Endothelial cell of umbilical vein (primary cell): Measurements from ENCODE around the gene MAPK8IP2. TPM values are rescaled to one million over a fixed set of nuclear protein-coding genes. Genes with fewer than 3 reads are reported as not detected.

Experiments
- BruUV-seq: library from RNA; stranded (reverse); fragments of 400-500 nt; replicated peaks from 2 replicates; lab custom pipeline; 2021; lab: Mats Ljungman, UMichigan
- CTCF ChIA-PET: fragments of 300-600, 350-600 bp; sonication (Branson Sonifier 250); formaldehyde crosslinking; loops from one replicate; lab custom pipeline; 2021; ENCODE audit warnings: antibody characterized with exemption, inconsistent platforms; lab: Charles Lee
- POLR2A ChIA-PET: fragments of 300-600, 350-600 bp; sonication (Branson Sonifier 250); formaldehyde crosslinking; loops from one replicate; lab custom pipeline; 2021; ENCODE audit warnings: antibody characterized with exemption, inconsistent platforms; lab: Charles Lee
- DNase-seq: peaks from one replicate; pipeline ENCODE4 v3.0.0-alpha.2; 2011; ENCODE audit warnings: low read depth, low spot score
- FAIRE-seq: peaks from 2 replicates; lab custom pipeline; 2011; peaks lifted over from hg19 to GRCh38; lab: Jason Lieb, UNC
- H2AFZ ChIP-seq: 2 replicates; pipeline ENCODE4 v1.6.0; 2012; ENCODE audit warnings: low read depth, low read length, control low read depth, inconsistent platforms
- H3K27ac ChIP-seq: 2 replicates; pipeline ENCODE4 v1.5.1; 2011; ENCODE audit warnings: low read depth, mild to moderate bottlenecking, control low read depth, low read length, moderate library complexity; ENCODE audit not compliant: insufficient read depth
- H3K27me3 ChIP-seq, 2 experiments: 2 replicates each; pipeline versions ENCODE4 v1.6.0 to v1.6.1; 2011; ENCODE audit warnings: low read length in 2 of 2, mixed read lengths in 1 of 2; ENCODE audit not compliant: control insufficient read depth in 2 of 2, insufficient read depth in 2 of 2
- H3K36me3 ChIP-seq, 2 experiments: 2 replicates in 1 of 2; 3 replicates in 1 of 2; pipeline ENCODE4 v1.5.1; 2011; ENCODE audit warnings: low read length in 2 of 2, mild to moderate bottlenecking in 1 of 2, moderate library complexity in 1 of 2; ENCODE audit not compliant: control insufficient read depth in 2 of 2, insufficient read depth in 2 of 2; ENCODE audit errors: extremely low read depth in 1 of 2
- H3K4me1 ChIP-seq: 3 replicates; pipeline ENCODE4 v1.5.1; 2011; ENCODE audit warnings: mild to moderate bottlenecking, low read length; ENCODE audit not compliant: control insufficient read depth, insufficient read depth; ENCODE audit errors: extremely low read depth
- H3K4me2 ChIP-seq: 2 replicates; pipeline ENCODE4 v1.6.1; 2011; ENCODE audit warnings: low read length, control low read depth, mixed read lengths; ENCODE audit not compliant: insufficient read depth
- H3K4me3 ChIP-seq, 3 experiments: fragments of 200-600 bp in 1 of 3; sonication (generic), shearing (Covaris generic) in 1 of 3; replicated peaks in 1 of 3; 2 replicates each; pipeline ENCODE4 v1.5.1; 2011 to 2016; ENCODE audit warnings: control low read depth in 3 of 3, low read length in 3 of 3, mild to moderate bottlenecking in 2 of 3, inconsistent platforms in 1 of 3, low read depth in 1 of 3, moderate library complexity in 1 of 3; ENCODE audit not compliant: insufficient read depth in 1 of 3
- H3K79me2 ChIP-seq: 2 replicates; pipeline ENCODE4 v1.6.0; 2012; ENCODE audit warnings: low read length, inconsistent platforms; ENCODE audit not compliant: control insufficient read depth, insufficient read depth
- H3K9ac ChIP-seq: replicated peaks from 2 replicates; pipeline ENCODE3; 2011; ENCODE audit warnings: low read length, control low read depth; ENCODE audit not compliant: insufficient read depth; ENCODE audit errors: extremely low read depth
- H3K9me1 ChIP-seq: replicated peaks from 3 replicates; pipeline ENCODE4 v1.6.0; 2011; ENCODE audit warnings: mild to moderate bottlenecking, low read length; ENCODE audit not compliant: control insufficient read depth, insufficient read depth; ENCODE audit errors: extremely low read depth
- H3K9me3 ChIP-seq: replicated peaks from 2 replicates; pipeline ENCODE4 v1.5.1; 2012; ENCODE audit warnings: low read length, inconsistent platforms; ENCODE audit not compliant: control insufficient read depth, insufficient read depth
- H4K20me1 ChIP-seq: replicated peaks from 2 replicates; pipeline ENCODE3; 2011; ENCODE audit warnings: mild to moderate bottlenecking, low read length; ENCODE audit not compliant: control insufficient read depth, insufficient read depth; ENCODE audit errors: extremely low read depth
- CTCF ChIP-seq, 2 donors: IDR thresholded peaks; 1 replicate in 1 of 2; 2 replicates in 1 of 2; pipeline ENCODE4 v1.5.1; 2011; ENCODE audit warnings: low read length in 2 of 2, mild to moderate bottlenecking in 2 of 2, moderate library complexity in 2 of 2, control low read depth in 1 of 2, inconsistent platforms in 1 of 2, low read depth in 1 of 2; ENCODE audit not compliant: insufficient read depth in 1 of 2; ENCODE audit errors: extremely low read depth in 1 of 2
- EZH2 ChIP-seq: IDR thresholded peaks from 2 replicates; pipeline ENCODE4 v1.6.1; 2012; ENCODE audit warnings: borderline replicate concordance, low read depth, mild to moderate bottlenecking, moderate library complexity, low read length, inconsistent platforms; ENCODE audit not compliant: severe bottlenecking
- FOS ChIP-seq: IDR thresholded peaks from 2 replicates; pipeline ENCODE4 v1.6.1; 2011; ENCODE audit warnings: mild to moderate bottlenecking, low read length, moderate library complexity, borderline replicate concordance; ENCODE audit not compliant: insufficient read depth
- GATA2 ChIP-seq: IDR thresholded peaks from 2 replicates; pipeline ENCODE4 v1.7.0; 2011; ENCODE audit warnings: low read depth, mild to moderate bottlenecking, moderate library complexity, mixed read lengths, low read length; ENCODE audit not compliant: insufficient read length, insufficient read depth
- JUN ChIP-seq: IDR thresholded peaks from 2 replicates; pipeline ENCODE4 v1.6.1; 2011; ENCODE audit warnings: borderline replicate concordance, low read depth; ENCODE audit not compliant: insufficient read length, insufficient read depth
- MAX ChIP-seq: IDR thresholded peaks from 2 replicates; pipeline ENCODE4 v1.6.1; 2011; ENCODE audit not compliant: insufficient read depth, insufficient read length
- MYC ChIP-seq: IDR thresholded peaks from one replicate; pipeline ENCODE4 v1.6.1; 2011; ENCODE audit warnings: mild to moderate bottlenecking, low read depth, low read length
- POLR2A ChIP-seq: IDR thresholded peaks from 2 replicates; pipeline ENCODE4 v1.6.1; 2012; ENCODE audit warnings: low read depth, mild to moderate bottlenecking, control low read depth, low read length
- POLR2AphosphoS5 ChIP-seq: IDR thresholded peaks from 2 replicates; pipeline ENCODE4 v1.6.1; 2012; ENCODE audit warnings: low read depth, mild to moderate bottlenecking, control low read depth, low read length, moderate library complexity; ENCODE audit not compliant: insufficient read depth
- dilution Hi-C: fragments of 300-500 bp; cut with MboI; formaldehyde crosslinking; loops from one replicate; pipeline ENCODE4 v1.15.0; 2019; ENCODE audit warnings: low sequenced_read_pairs; ENCODE audit not compliant: extremely low pct_ligation_motif_present
- intact Hi-C: fragments of 100-400 bp; cut with micrococcal nuclease; formaldehyde crosslinking; loops from one replicate; pipeline ENCODE4 v1.10.0; 2022
- polyA plus RNA-seq, 4 experiments: library from polyadenylated mRNA; depleted of rRNA in 3 of 4; stranded (reverse) in 3 of 4; unstranded in 1 of 4; fragments of >200 nt; gene quantifications; 2 replicates each; pipeline versions ENCODE4 v1.2.1 to v1.2.3, GENCODE V29; 2011 to 2012; ENCODE audit warnings: missing spikeins in 1 of 4
- total RNA-seq: library from RNA; stranded (reverse); gene quantifications from 2 replicates; pipeline ENCODE4 v1.2.3, GENCODE V29; 2021

The MAPK8IP2 gene
- total and polyA plus RNA-seq, 2 donors (not counting 3 experiments of a cell fraction or from before 2014, with no cell fraction given), result 0.21 to 0.31 TPM

GRCh38 chr22:50660306-50660705 lies 59.7 kb downstream of the MAPK8IP2 start:
- TF ChIP-seq POLR2AphosphoS5, result no peak
- TF ChIP-seq EZH2, result no peak
- no peak for TF ChIP-seq MYC
- no peak for TF ChIP-seq POLR2A
- TF ChIP-seq CTCF (IDR thresholded peaks at IDR 0.05; ENCODE audit: extremely low read depth in 1 of 2, insufficient read depth in 1 of 2, low read depth in 1 of 2, low read length in 2 of 2), result no peak
- TF ChIP-seq JUN, result no peak
- TF ChIP-seq MAX, result no peak
- TF ChIP-seq GATA2, result no peak
- TF ChIP-seq FOS, result no peak
- Histone ChIP-seq H3K4me1 (peaks cover 29% of the 10 kb centered on the region), H2AFZ (no peak overlapping the region), H3K9me1 (no peaks in the 10 kb centered on the region), H3K4me2 (no peak overlapping the region), H3K27me3 (no peaks in the 10 kb centered on the region), H3K4me3 (no peak overlapping the region), H3K36me3 (no peaks in the 10 kb centered on the region), H3K9ac (no peak overlapping the region), H4K20me1 (no peaks in the 10 kb centered on the region), H3K27ac (no peak overlapping the region), H3K79me2 (no peaks in the 10 kb centered on the region), H3K9me3 (no peaks in the 10 kb centered on the region)
- POLR2A ChIA-PET, result no interaction called here
- DNase-seq (no peak), FAIRE-seq (no peak)
- dilution Hi-C loops, result no loop called here
- intact Hi-C loops, result no loop called here
- no TSS peak for BruUV-seq
- CTCF ChIA-PET, result interaction anchor here (1.5 kb wide), 1 partner anchor 18 kb away, joined by 6 read pairs; no protein-coding TSS in a partner anchor

Other genes with a start within 250 kb of the MAPK8IP2 start
- 67.2 and 68.6 TPM in 2 replicates for gene SBF1, start 125.8 kb upstream of the MAPK8IP2 start, total RNA-seq
- 36.3 and 40.0 TPM in 2 replicates for gene SBF1, start 125.8 kb upstream of the MAPK8IP2 start, polyA plus RNA-seq
- 0.69 and 1.5 TPM in 2 replicates for gene ADM2, start 119.2 kb upstream of the MAPK8IP2 start, total RNA-seq
- 0.28 and 0.43 TPM in 2 replicates for gene ADM2, start 119.2 kb upstream of the MAPK8IP2 start, polyA plus RNA-seq
- not detected in 2 replicates for gene MIOX, start 113.9 kb upstream of the MAPK8IP2 start, total RNA-seq
- gene MIOX, start 113.9 kb upstream of the MAPK8IP2 start, polyA plus RNA-seq, result not detected in 2 replicates
- gene LMF2, start 93.1 kb upstream of the MAPK8IP2 start, total RNA-seq, result 89.7 and 94.8 TPM in 2 replicates
- 112 and 190 TPM in 2 replicates for gene LMF2, start 93.1 kb upstream of the MAPK8IP2 start, polyA plus RNA-seq
- 42.4 and 43.1 TPM in 2 replicates for gene NCAPH2, start 92.6 kb upstream of the MAPK8IP2 start, total RNA-seq
- gene NCAPH2, start 92.6 kb upstream of the MAPK8IP2 start, polyA plus RNA-seq, result 34.8 and 43.2 TPM in 2 replicates
- gene SCO2, start 75.2 kb upstream of the MAPK8IP2 start, total RNA-seq, result 3.2 and 3.7 TPM in 2 replicates
- 3.1 and 3.5 TPM in 2 replicates for gene SCO2, start 75.2 kb upstream of the MAPK8IP2 start, polyA plus RNA-seq
- 2.1 and 2.4 TPM in 2 replicates for gene TYMP, start 70.8 kb upstream of the MAPK8IP2 start, total RNA-seq
- 2.0 and 2.9 TPM in 2 replicates for gene TYMP, start 70.8 kb upstream of the MAPK8IP2 start, polyA plus RNA-seq
- not detected in 2 replicates for gene KLHDC7B, start 54.9 kb upstream of the MAPK8IP2 start, total RNA-seq
- not detected in 2 replicates for gene KLHDC7B, start 54.9 kb upstream of the MAPK8IP2 start, polyA plus RNA-seq
- gene SYCE3, start 37.9 kb upstream of the MAPK8IP2 start, total RNA-seq, result not detected in 2 replicates
- not detected in 2 replicates for gene SYCE3, start 37.9 kb upstream of the MAPK8IP2 start, polyA plus RNA-seq
- gene CPT1B, start 22.4 kb upstream of the MAPK8IP2 start, total RNA-seq, result 3.6 and 7.1 TPM in 2 replicates
- gene CPT1B, start 22.4 kb upstream of the MAPK8IP2 start, polyA plus RNA-seq, result 7.0 and 7.1 TPM in 2 replicates
- 57.7 and 62.4 TPM in 2 replicates for gene CHKB, start 17.9 kb upstream of the MAPK8IP2 start, total RNA-seq
- 67.5 and 70.6 TPM in 2 replicates for gene CHKB, start 17.9 kb upstream of the MAPK8IP2 start, polyA plus RNA-seq
- 19.3 and 22.3 TPM in 2 replicates for gene ARSA, start 27.4 kb downstream of the MAPK8IP2 start, total RNA-seq
- 33.6 and 47.7 TPM in 2 replicates for gene ARSA, start 27.4 kb downstream of the MAPK8IP2 start, polyA plus RNA-seq
- gene SHANK3, start 72.0 kb downstream of the MAPK8IP2 start, total RNA-seq, result 137 and 158 TPM in 2 replicates
- gene SHANK3, start 72.0 kb downstream of the MAPK8IP2 start, polyA plus RNA-seq, result 26.1 and 29.7 TPM in 2 replicates
- gene ACR, start 137.4 kb downstream of the MAPK8IP2 start, total RNA-seq, result 4.1 and 4.9 TPM in 2 replicates
- gene ACR, start 137.4 kb downstream of the MAPK8IP2 start, polyA plus RNA-seq, result 0.43 and 0.91 TPM in 2 replicates
- 24.3 and 26.7 TPM in 2 replicates for gene RABL2B, start 182.8 kb downstream of the MAPK8IP2 start, total RNA-seq
- gene RABL2B, start 182.8 kb downstream of the MAPK8IP2 start, polyA plus RNA-seq, result 39.8 and 41.8 TPM in 2 replicates